C4-2B (cell line): Measurements from ENCODE around the gene TRIM47.

Experiments
- H3K27ac ChIP-seq: fragments of 450-650 bp; 2 replicates; pipeline ENCODE4 v1.5.1; 2017
- ZFX ChIP-seq: fragments of 450-650 bp; IDR thresholded peaks from 2 replicates; pipeline ENCODE4 v1.6.1; 2017
- TF ChIP-seq, protein P1 (sequence below): fragments of 450-650 bp; conservative IDR thresholded peaks from 2 replicates; pipeline ENCODE4 v1.5.1; 2017; ENCODE audit warnings: mild to moderate bottlenecking

The TRIM47 gene

GRCh38 chr17:75922173-75922961 is 44.0 kb upstream of the TRIM47 start:
- TF ChIP-seq, protein P1, sequence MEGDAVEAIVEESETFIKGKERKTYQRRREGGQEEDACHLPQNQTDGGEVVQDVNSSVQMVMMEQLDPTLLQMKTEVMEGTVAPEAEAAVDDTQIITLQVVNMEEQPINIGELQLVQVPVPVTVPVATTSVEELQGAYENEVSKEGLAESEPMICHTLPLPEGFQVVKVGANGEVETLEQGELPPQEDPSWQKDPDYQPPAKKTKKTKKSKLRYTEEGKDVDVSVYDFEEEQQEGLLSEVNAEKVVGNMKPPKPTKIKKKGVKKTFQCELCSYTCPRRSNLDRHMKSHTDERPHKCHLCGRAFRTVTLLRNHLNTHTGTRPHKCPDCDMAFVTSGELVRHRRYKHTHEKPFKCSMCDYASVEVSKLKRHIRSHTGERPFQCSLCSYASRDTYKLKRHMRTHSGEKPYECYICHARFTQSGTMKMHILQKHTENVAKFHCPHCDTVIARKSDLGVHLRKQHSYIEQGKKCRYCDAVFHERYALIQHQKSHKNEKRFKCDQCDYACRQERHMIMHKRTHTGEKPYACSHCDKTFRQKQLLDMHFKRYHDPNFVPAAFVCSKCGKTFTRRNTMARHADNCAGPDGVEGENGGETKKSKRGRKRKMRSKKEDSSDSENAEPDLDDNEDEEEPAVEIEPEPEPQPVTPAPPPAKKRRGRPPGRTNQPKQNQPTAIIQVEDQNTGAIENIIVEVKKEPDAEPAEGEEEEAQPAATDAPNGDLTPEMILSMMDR, result no peak
- no peak overlapping the region for H3K27ac ChIP-seq

GRCh38 chr17:75921596-75921995 is 43.2 kb upstream of the TRIM47 start:
- no peak for TF ChIP-seq ZFX
- TF ChIP-seq, protein P1, result no peak
- H3K27ac ChIP-seq, result no peak overlapping the region

DNA sequence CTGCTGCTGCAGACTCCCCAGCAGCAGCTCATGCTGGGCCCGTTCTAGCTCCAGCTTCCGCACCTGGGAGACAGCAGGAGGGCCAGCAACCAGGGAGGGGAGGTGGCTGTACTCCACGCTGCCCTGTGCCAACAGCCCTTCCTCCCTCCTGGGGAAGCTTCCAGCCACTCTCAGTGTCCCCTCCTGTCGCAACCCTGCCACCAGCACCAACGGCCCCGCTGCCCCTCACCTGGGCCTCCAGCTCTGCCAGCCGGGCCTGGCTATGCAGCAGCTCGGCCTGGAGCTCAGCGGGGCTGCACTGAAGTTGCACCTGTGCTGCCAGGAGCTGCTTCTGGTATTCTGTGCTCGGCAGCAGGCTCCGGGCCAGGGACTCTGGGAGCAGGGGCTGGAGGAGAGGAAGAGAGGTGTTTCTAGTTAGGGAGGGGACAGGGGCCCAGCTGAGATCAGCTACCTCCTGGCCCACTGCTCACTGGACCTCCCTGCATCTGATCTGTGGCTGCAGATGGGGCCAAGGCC is 41.7 kb upstream of the TRIM47 start:
- no peak overlapping the region for H3K27ac ChIP-seq
- TF ChIP-seq ZFX, result no peak
- TF ChIP-seq, protein P1, result no peak

DNA sequence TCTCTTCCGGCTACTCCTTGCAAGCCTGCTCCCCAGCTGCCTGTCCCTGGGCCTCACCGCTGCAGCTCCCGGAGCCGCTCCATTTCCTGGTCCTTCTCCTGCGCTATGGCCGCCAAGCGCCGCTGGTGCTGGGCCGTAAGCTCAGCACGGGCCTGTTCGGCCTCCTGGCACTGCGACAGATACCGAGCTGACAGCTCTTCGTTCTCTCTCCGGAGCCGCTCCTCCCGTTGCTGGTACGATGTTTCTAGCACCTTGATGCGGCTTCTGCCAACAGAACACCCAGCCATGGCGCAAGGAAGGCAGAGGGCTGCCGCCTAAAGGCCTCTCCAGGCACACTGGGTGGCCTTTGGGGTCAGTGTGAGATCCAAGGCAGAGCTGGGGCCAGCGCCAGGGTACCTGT is 41.2 kb upstream of the TRIM47 start:
- no peak overlapping the region for H3K27ac ChIP-seq
- no peak for TF ChIP-seq ZFX
- TF ChIP-seq, protein P1, result no peak

DNA sequence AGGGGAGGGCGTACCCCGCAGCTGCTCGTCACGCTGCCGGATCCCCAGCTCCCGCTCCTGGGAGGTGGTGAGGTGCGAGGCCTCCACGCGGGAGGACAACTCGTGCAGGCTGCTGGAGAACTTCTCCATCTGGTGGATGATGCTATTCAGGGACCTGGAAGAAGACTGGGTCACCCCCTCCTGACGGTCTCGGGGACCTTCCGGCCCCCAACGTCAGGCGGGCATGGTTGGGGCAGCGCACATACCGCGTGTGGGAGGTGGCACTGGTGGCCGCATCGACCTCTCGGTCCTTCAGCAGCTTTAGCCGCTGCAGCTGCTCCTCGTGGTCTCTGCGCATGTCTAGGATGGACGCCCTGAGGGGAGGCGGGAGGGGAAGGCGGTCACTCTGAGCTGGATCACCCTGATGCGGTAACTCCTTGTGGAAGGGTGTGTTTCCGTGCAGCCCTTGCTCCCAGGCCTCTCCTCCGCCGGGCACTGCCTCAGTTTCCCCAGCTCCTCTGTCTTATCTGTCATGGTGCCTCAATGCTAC is 39.6 kb upstream of the TRIM47 start:
- no peak overlapping the region for H3K27ac ChIP-seq
- TF ChIP-seq ZFX, result no peak
- TF ChIP-seq, protein P1, result no peak

DNA sequence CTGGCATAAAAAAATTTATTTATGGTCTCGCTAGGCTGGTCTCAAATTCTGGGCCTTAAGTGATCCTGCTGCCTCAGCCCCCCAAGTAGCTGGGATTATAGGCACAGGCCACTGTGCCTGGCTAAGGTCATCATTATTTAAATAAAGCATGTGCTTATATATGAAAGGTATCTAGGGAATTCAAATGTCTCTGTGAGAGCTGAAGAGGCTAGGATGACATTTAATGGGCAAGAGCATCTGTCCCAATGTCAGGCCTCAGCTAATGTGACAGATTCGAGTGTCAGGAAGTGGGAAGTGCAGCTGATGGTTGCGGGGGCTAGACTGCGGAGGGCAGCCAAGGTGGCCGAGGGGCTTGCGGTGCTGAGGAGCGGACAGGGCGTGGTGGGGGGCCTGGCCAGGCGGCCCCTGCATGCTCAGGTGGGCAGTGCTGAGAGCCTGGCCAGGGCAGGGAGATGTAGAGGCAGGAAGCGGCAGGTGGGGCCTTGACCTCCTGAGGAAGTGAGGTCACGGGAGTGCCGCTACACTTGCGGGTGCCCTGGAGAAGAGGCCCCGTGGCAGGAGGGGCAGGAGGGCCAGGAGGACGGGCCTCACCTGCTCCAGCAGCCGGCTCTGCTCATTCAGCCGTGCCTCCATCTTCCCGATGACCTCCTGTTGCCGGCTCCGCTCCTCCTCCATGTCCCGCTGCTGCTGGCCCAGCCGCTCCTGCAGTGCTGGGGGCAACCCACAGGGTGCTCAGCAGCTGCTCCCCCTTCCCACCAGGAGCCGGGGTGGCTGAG is 38.9 kb upstream of the TRIM47 start:
- no peak overlapping the region for H3K27ac ChIP-seq
- no peak for TF ChIP-seq ZFX
- TF ChIP-seq, protein P1, result no peak

GRCh38 chr17:75915268-75915667 is 36.9 kb upstream of the TRIM47 start:
- no peak for TF ChIP-seq ZFX
- TF ChIP-seq, protein P1, result no peak
- H3K27ac ChIP-seq, result no peak overlapping the region
